ENCODE measurements around the gene ENDOD1. TPM values are rescaled to one million over a fixed set of nuclear protein-coding genes. Genes with fewer than 3 reads are reported as not detected.

Gene ENDOD1
- total RNA-seq, 1 experiment from 2014 or later = 0.87 TPM

- Histone ChIP-seq H3K9ac (ENCODE audit: extremely low read depth, insufficient read length, low read length) (no peak overlapping the region), H4K5ac (ENCODE audit: insufficient read length, low read depth, low read length) (no peak overlapping the region), H3K18ac (ENCODE audit: insufficient read length, low read depth, low read length) (no peak overlapping the region), H3T11ph (ENCODE audit: low read length) (no peak overlapping the region), H3K23ac (ENCODE audit: insufficient read length, low read depth, low read length) (no peak overlapping the region), H3K14ac (ENCODE audit: insufficient read depth, low read length) (no peak overlapping the region), H2BK120ac (ENCODE audit: low read depth, low read length, poor library complexity, severe bottlenecking) (no peak overlapping the region), H3K4me1 (ENCODE audit: insufficient read depth, low read length) (no peaks in the 10 kb centered on the region), H3K4ac (ENCODE audit: low read depth, low read length) (no peak overlapping the region), H3K79me2 (ENCODE audit: insufficient read depth, low read length) (no peaks in the 10 kb centered on the region), H3K56ac (ENCODE audit: insufficient read length, low read depth, low read length) (no peak overlapping the region), H4K91ac (ENCODE audit: insufficient read length, low read depth, low read length) (no peak overlapping the region), H2BK12ac (ENCODE audit: insufficient read length, low read depth, low read length) (no peak overlapping the region), H3K27me3 (ENCODE audit: insufficient read depth, low read length) (no peaks in the 10 kb centered on the region), H2AK5ac (ENCODE audit: insufficient read length, low read length) (no peak overlapping the region), H3K9me3 (ENCODE audit: control insufficient read depth, low read depth, low read length) (no peaks in the 10 kb centered on the region), H2BK5ac (ENCODE audit: insufficient read length, low read length) (no peak overlapping the region), H2BK20ac (ENCODE audit: low read depth, low read length, poor library complexity, severe bottlenecking) (no peak overlapping the region), H3K27ac (ENCODE audit: insufficient read length, low read depth, low read length) (no peak overlapping the region), H2AFZ (ENCODE audit: low read length) (no peak overlapping the region), H4K20me1 (ENCODE audit: control insufficient read depth, insufficient read depth, insufficient read length) (no peaks in the 10 kb centered on the region), H3K23me2 (ENCODE audit: insufficient read length, low read depth, low read length, poor library complexity, severe bottlenecking) (no peaks in the 10 kb centered on the region), H2BK15ac (ENCODE audit: low read depth, low read length) (no peak overlapping the region), H3K4me2 (ENCODE audit: insufficient read depth, insufficient read length, low read length) (no peak overlapping the region), H4K8ac (replicated peaks; ENCODE audit: insufficient read length, low read depth, low read length) (no peak overlapping the region), H3K79me1 (ENCODE audit: insufficient read depth, low read depth, low read length, poor library complexity, severe bottlenecking) (no peaks in the 10 kb centered on the region)
- Mint-ChIP-seq H3K4me1 (peaks cover 1% of the 10 kb centered on the region in 2 experiments), H3K27me3 (ENCODE audit: low read depth) (peaks cover 13% of the 10 kb centered on the region), H3K9me3 (no peaks in the 10 kb centered on the region), H3K36me3 (ENCODE audit: insufficient read depth in 1 of 3, low read depth in 3 of 3) (no peaks in the 10 kb centered on the region; a peak in 1 of 7 replicates), H3K4me3 (no peak overlapping the region), H3K27ac (no peak overlapping the region)
- WGBS (ENCODE audit: extremely low coverage, insufficient read length, low lambda C conversion rate) = no CpG with 5 or more reads among the region's 1 CpG
- no peak for DNase-seq
- TF ChIP-seq CTCF (conservative IDR thresholded peaks at IDR 0.05) = no peak
Measured at GRCh38 chr11:95101935-95102334, 12.3 kb downstream of the ENDOD1 start.

All from H9 (cell line).